HepG2 (cell line): ENCODE measurements around the gene ATN1. TPM values are rescaled to one million over a fixed set of nuclear protein-coding genes. Genes with fewer than 3 reads are reported as not detected.

Experiments
- ATAC-seq: fragments of 200-7000 bp; cut with Tn5 transposase; 3 replicates; pipeline ENCODE4 v1.9.1; 2020; ENCODE audit warnings: mild to moderate bottlenecking, moderate library complexity
- BruUV-seq: library from RNA; stranded (reverse); fragments of 400-500 nt; replicated peaks from 2 replicates; lab custom pipeline; 2021; lab: Mats Ljungman, UMichigan
- CTCF ChIA-PET: fragments of 300-600 bp; formaldehyde crosslinking; extraction: SDS; loops from one replicate; lab custom pipeline; 2021; ENCODE audit warnings: low total read pairs, inconsistent platforms, low intra/inter-chr PET ratio; lab: Yijun Ruan, JAX
- POLR2A ChIA-PET: fragments of 350-600 bp; sonication (Branson Sonifier 250); formaldehyde crosslinking; loops from one replicate; lab custom pipeline; 2020; ENCODE audit warnings: antibody characterized with exemption, inconsistent platforms; lab: Yijun Ruan, JAX
- DNase-seq: peaks from one replicate; pipeline ENCODE4 v3.0.0-alpha.2; 2015; ENCODE audit warnings: low spot score
- FAIRE-seq: peaks from 3 replicates; lab custom pipeline; 2011; peaks lifted over from hg19 to GRCh38; lab: Jason Lieb, UNC
- H2AFZ ChIP-seq: one replicate; pipeline ENCODE4 v1.6.1; 2011; ENCODE audit warnings: low read length, inconsistent platforms
- H3K27ac ChIP-seq: fragments of 300-600 bp; 3 replicates; pipeline ENCODE4 v1.8.0; 2011; ENCODE audit warnings: mixed run types, mild to moderate bottlenecking, mixed read lengths, low read length, inconsistent platforms; ENCODE audit not compliant: insufficient read depth; ENCODE audit errors: extremely low read length
- H3K27me3 ChIP-seq, 2 experiments: fragments of 200-600 bp in 1 of 2; 2 replicates in 1 of 2; 3 replicates in 1 of 2; pipeline versions ENCODE4 v1.6.0 to v1.8.0; 2011; ENCODE audit warnings: low read length in 2 of 2, mild to moderate bottlenecking in 2 of 2, moderate library complexity in 2 of 2, inconsistent platforms in 1 of 2; ENCODE audit not compliant: insufficient read depth in 2 of 2, control insufficient read depth in 1 of 2
- H3K36me3 ChIP-seq, 2 experiments: fragments of 200-600 bp in 1 of 2; replicated peaks in 1 of 2; 2 replicates in 1 of 2; 3 replicates in 1 of 2; pipeline versions ENCODE4 v1.5.1 to v1.8.0; 2011; ENCODE audit warnings: low read length in 2 of 2, inconsistent platforms in 1 of 2; ENCODE audit not compliant: insufficient read depth in 2 of 2, control insufficient read depth in 1 of 2
- H3K4me1 ChIP-seq: 2 replicates; pipeline ENCODE4 v1.5.1; 2012; ENCODE audit warnings: low read length, inconsistent platforms; ENCODE audit not compliant: insufficient read depth
- H3K4me2 ChIP-seq: 2 replicates; pipeline ENCODE4 v1.6.0; 2011; ENCODE audit warnings: low read depth, low read length, inconsistent platforms
- H3K4me3 ChIP-seq, 3 experiments: fragments of 200-600 bp in 1 of 3; sonication (generic), shearing (Covaris generic) in 1 of 3; replicated peaks in 1 of 3; 2 replicates each; pipeline ENCODE4 v1.5.1; 2011 to 2016; ENCODE audit warnings: low read length in 3 of 3, inconsistent platforms in 2 of 3, low read depth in 2 of 3, mild to moderate bottlenecking in 2 of 3, control low read depth in 1 of 3, mixed read lengths in 1 of 3; ENCODE audit not compliant: insufficient read depth in 1 of 3
- H3K79me2 ChIP-seq: one replicate; pipeline ENCODE4 v1.6.1; 2011; ENCODE audit warnings: low read length, inconsistent platforms; ENCODE audit not compliant: insufficient read depth
- H3K9ac ChIP-seq: 2 replicates; pipeline ENCODE4 v1.6.0; 2011; ENCODE audit warnings: mild to moderate bottlenecking, low read depth, low read length, inconsistent platforms; ENCODE audit not compliant: insufficient read depth
- H3K9me3 ChIP-seq: 2 replicates; pipeline ENCODE4 v1.5.1; 2012; ENCODE audit warnings: mild to moderate bottlenecking, low read length
- H4K20me1 ChIP-seq: 2 replicates; pipeline ENCODE4 v1.6.0; 2011; ENCODE audit warnings: inconsistent platforms, mild to moderate bottlenecking, low read length, moderate library complexity; ENCODE audit not compliant: insufficient read depth
- CBX2 ChIP-seq, 2 experiments: fragments of 200-600 bp in 1 of 2; sonication (generic); formaldehyde crosslinking in 1 of 2; IDR thresholded peaks; 2 replicates each; pipeline versions ENCODE4 v1.7.0 to v1.8.1; 2018 to 2022; ENCODE audit warnings: low read depth in 2 of 2, low read length in 1 of 2, mild to moderate bottlenecking in 1 of 2, missing genetic modification reagents in 1 of 2
- HNRNPUL1 ChIP-seq: fragments of 200-400 bp; formaldehyde crosslinking; IDR thresholded peaks from 2 replicates; pipeline ENCODE4 v1.6.1; 2017; ENCODE audit warnings: low read depth, mild to moderate bottlenecking, low read length, moderate library complexity
- KDM4B ChIP-seq: sonication (generic); formaldehyde crosslinking; IDR thresholded peaks from 2 replicates; pipeline ENCODE4 v1.4.0; 2020; ENCODE audit warnings: missing genetic modification reagents
- KDM6A ChIP-seq: IDR thresholded peaks from 2 replicates; pipeline ENCODE4 v1.6.1; 2016; ENCODE audit warnings: low read depth
- SNAI1 ChIP-seq: sonication (generic); formaldehyde crosslinking; IDR thresholded peaks from 2 replicates; pipeline ENCODE4 v1.5.0; 2020; ENCODE audit warnings: mild to moderate bottlenecking, missing genetic modification reagents, borderline replicate concordance
- TCF7 ChIP-seq: sonication (generic); IDR thresholded peaks from 2 replicates; pipeline ENCODE4 v1.6.1; 2016; ENCODE audit warnings: antibody characterized with exemption, low read depth
- WGBS: methylation state at CpG from one replicate; pipeline ENCODE4 v1.1.6; 2017; ENCODE audit warnings: low lambda C conversion rate; 5-methylcytosine and 5-hydroxymethylcytosine counted together
- in situ Hi-C: cut with HindIII; loops from 2 replicates; pipeline ENCODE4 v1.10.0; 2017; ENCODE audit warnings: low pct_unique_long_range_greater_than_20kb; ENCODE audit not compliant: extremely low pct_ligation_motif_present
- intact Hi-C: fragments of 100-400 bp; cut with micrococcal nuclease; formaldehyde crosslinking; loops from one replicate; pipeline ENCODE4 v1.10.0; 2022; ENCODE audit not compliant: unreplicated experiment
- polyA plus RNA-seq, 8 experiments: library from polyadenylated mRNA; depleted of rRNA in 3 of 8; stranded (reverse) in 7 of 8; unstranded in 1 of 8; fragments of >200 nt; fragmentation: Illumina TruSeq in 4 of 8; extraction: Trizol in 4 of 8; gene quantifications; 2 replicates each; pipeline versions ENCODE4 v1.2.1 to v1.2.3, GENCODE V29; 2011 to 2016; ENCODE audit warnings: low read depth in 4 of 8, missing spikeins in 1 of 8, mixed read lengths in 1 of 8; ENCODE audit not compliant: insufficient read depth in 1 of 8
- total RNA-seq, 5 experiments: library from RNA; depleted of rRNA; stranded (reverse); fragments of >200 nt; fragmentation: Illumina TruSeq; extraction: Trizol; gene quantifications; 2 replicates each; pipeline ENCODE4 v1.2.3, GENCODE V29; 2016; ENCODE audit warnings: low read depth in 1 of 5
- TF ChIP-seq, protein P1 (sequence below): IDR thresholded peaks from 2 replicates; pipeline ENCODE4 v1.6.1; 2018; ENCODE audit warnings: missing genetic modification reagents

The ATN1 gene
- total and polyA plus RNA-seq, 2 of the 13 experiments (the other 11 are each of a cell fraction or from before 2014, with no cell fraction given) = 2.1 to 8.6 TPM

DNA sequence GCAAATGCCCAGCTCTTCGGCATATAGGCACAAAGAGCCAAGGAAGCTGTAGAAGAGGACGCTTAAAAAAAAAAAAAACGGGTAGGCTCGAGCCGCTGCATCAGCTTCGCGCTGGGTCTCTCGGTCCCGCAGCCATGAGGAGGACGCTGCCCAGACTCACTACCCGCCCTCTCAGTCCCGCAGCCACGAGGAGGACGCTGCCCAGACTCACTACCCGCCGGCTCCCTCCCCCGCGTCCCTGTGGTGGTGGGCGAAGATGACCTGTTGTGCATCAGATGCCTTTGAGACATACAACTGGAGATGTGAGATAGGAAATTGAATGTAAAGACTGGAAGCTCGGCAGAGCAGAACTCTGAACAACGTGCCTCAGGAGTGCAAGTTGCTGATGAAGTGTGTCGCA, 43.2 kb upstream of the ATN1 start:
- POLR2A ChIA-PET = interaction anchor here (6.2 kb wide), 1 partner anchor 12 kb away, joined by 47 read pairs; the partner anchor contains the start of gene SPSB2
- ATAC-seq (no peak), DNase-seq (no peak), FAIRE-seq (no peak)
- 92% methylated on average over 22 of the region's 22 CpGs for WGBS
- H3K27ac ChIP-seq = no peak overlapping the region
- in situ Hi-C loops = no loop called here
- no peaks in the 10 kb centered on the region for H4K20me1 ChIP-seq
- no peak overlapping the region for H3K4me2 ChIP-seq
- H3K27me3 ChIP-seq = no peaks in the 10 kb centered on the region
- peaks cover 61% of the 10 kb centered on the region for H3K4me1 ChIP-seq
- peaks cover 0 to 1% of the 10 kb centered on the region in 2 experiments; a peak in 2 of 5 replicates for H3K36me3 ChIP-seq
- no peaks in the 10 kb centered on the region for H3K9me3 ChIP-seq
- no peak overlapping the region for H3K9ac ChIP-seq
- BruUV-seq = no TSS peak
- H3K79me2 ChIP-seq = no peaks in the 10 kb centered on the region
- CTCF ChIA-PET = no interaction called here
- H2AFZ ChIP-seq = no peak overlapping the region
- TF ChIP-seq, protein P1, sequence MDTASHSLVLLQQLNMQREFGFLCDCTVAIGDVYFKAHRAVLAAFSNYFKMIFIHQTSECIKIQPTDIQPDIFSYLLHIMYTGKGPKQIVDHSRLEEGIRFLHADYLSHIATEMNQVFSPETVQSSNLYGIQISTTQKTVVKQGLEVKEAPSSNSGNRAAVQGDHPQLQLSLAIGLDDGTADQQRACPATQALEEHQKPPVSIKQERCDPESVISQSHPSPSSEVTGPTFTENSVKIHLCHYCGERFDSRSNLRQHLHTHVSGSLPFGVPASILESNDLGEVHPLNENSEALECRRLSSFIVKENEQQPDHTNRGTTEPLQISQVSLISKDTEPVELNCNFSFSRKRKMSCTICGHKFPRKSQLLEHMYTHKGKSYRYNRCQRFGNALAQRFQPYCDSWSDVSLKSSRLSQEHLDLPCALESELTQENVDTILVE (CRISPR knock-in tag) = no peak
- TF ChIP-seq CBX2 (IDR thresholded peaks at IDR 0.05; ENCODE audit: low read depth, low read length) = no peak
- no peak for TF ChIP-seq CBX2 (CRISPR knock-in tag; IDR thresholded peaks at IDR 0.05; ENCODE audit: low read depth)
- TF ChIP-seq HNRNPUL1 = no peak
- no peak for TF ChIP-seq KDM6A (CRISPR knock-in tag)
- TF ChIP-seq TCF7 = no peak
- TF ChIP-seq SNAI1 (CRISPR knock-in tag) = no peak
- no peak for TF ChIP-seq KDM4B (CRISPR knock-in tag)
- intact Hi-C loops = no loop called here
- no peak overlapping the region for H3K4me3 ChIP-seq
